GM10266 (cell line): ENCODE measurements around the gene OR1E1.
"Not testable (repeated sequence)": the region's sequence is repeated elsewhere in the genome, so short reads cannot be mapped to it uniquely, and the experiment has no call there.

ENCODE experiments used
- DNase-seq: peaks from one replicate; pipeline ENCODE4 v3.0.0; 2012; ENCODE audit errors: extremely low spot score
- CTCF ChIP-seq: IDR thresholded peaks from 2 replicates; pipeline ENCODE4 v1.5.1; 2012; ENCODE audit warnings: mild to moderate bottlenecking, low read depth; ENCODE audit not compliant: control insufficient read depth, insufficient read depth; ENCODE audit errors: missing control alignments

Gene OR1E1

GRCh38 chr17:3411070-3411469 is 12.9 kb upstream of the OR1E1 start, which contains the start of gene OR3A3:
OR3A3 (plus strand) TSS chr17:3411370.
- no peak for TF ChIP-seq CTCF
- no peak for DNase-seq

GRCh38 chr17:3403856-3404255 is 5.6 kb upstream of the OR1E1 start:
- DNase-seq = not testable (repeated sequence)

GRCh38 chr17:3401786-3402185 is 3.6 kb upstream of the OR1E1 start:
- DNase-seq = no peak
- TF ChIP-seq CTCF = no peak

- no peak for DNase-seq
- no peak for TF ChIP-seq CTCF
These were observed 1.8 kb upstream of the OR1E1 start for GRCh38 chr17:3400055-3400454.

GRCh38 chr17:3397801-3398200 is 409 bp downstream of the OR1E1 start:
- DNase-seq = not testable (repeated sequence)

- no peak for DNase-seq
- TF ChIP-seq CTCF = no peak
These were observed 8.4 kb downstream of the OR1E1 start for GRCh38 chr17:3389791-3390190.

- no peak for DNase-seq
- no peak for TF ChIP-seq CTCF
These were observed 12.1 kb downstream of the OR1E1 start, which contains the start of gene OR3A2 for GRCh38 chr17:3385869-3386816. OR3A2 (minus strand) TSS chr17:3386308.

GRCh38 chr17:3381957-3382356 is 16.3 kb downstream of the OR1E1 start:
- TF ChIP-seq CTCF = no peak

More at GRCh38 chr17:3381957-3382356, 16.3 kb downstream of the OR1E1 start:
- DNase-seq = no peak
